Common myeloid progenitor, CD34-positive (primary cell): ENCODE data around the gene EPHB1.

Experiments
- CTCF ChIA-PET: fragments of 350-600 bp; sonication (Branson Sonifier 250); formaldehyde crosslinking; loops from one replicate; lab custom pipeline; 2021; ENCODE audit warnings: antibody characterized with exemption; lab: Charles Lee
- POLR2A ChIA-PET: fragments of 350-600 bp; sonication (Branson Sonifier 250); formaldehyde crosslinking; loops from one replicate; lab custom pipeline; 2021; ENCODE audit warnings: antibody characterized with exemption; lab: Charles Lee
- DNase-seq, 3 donors: peaks; one replicate each; pipeline versions ENCODE4 v3.0.0 to v3.0.0-alpha.2; 2013
- H3K27ac ChIP-seq, 2 experiments: 1 replicate in 1 of 2; 2 replicates in 1 of 2; pipeline ENCODE4 v1.7.0; 2013; ENCODE audit warnings: inconsistent platforms in 2 of 2, low read length in 2 of 2, mild to moderate bottlenecking in 2 of 2, low read depth in 1 of 2, moderate library complexity in 1 of 2; ENCODE audit not compliant: severe bottlenecking in 2 of 2, insufficient read depth in 1 of 2, poor library complexity in 1 of 2
- H3K27me3 ChIP-seq, 5 experiments: replicated peaks in 2 of 5; 1 replicate in 3 of 5; 2 replicates in 2 of 5; pipeline versions ENCODE4 v1.6.1 to v1.7.0; 2013; ENCODE audit warnings: low read length in 4 of 5, mild to moderate bottlenecking in 2 of 5, moderate library complexity in 2 of 5, inconsistent platforms in 1 of 5; ENCODE audit not compliant: insufficient read depth in 5 of 5, control insufficient read depth in 4 of 5
- H3K36me3 ChIP-seq, 4 experiments: 1 replicate in 2 of 4; 2 replicates in 2 of 4; pipeline versions ENCODE4 v1.6.1 to v1.7.0; 2013; ENCODE audit warnings: low read length in 3 of 4, control low read depth in 1 of 4, mild to moderate bottlenecking in 1 of 4; ENCODE audit not compliant: control insufficient read depth in 4 of 4, insufficient read depth in 4 of 4
- H3K4me1 ChIP-seq, 4 experiments: 1 replicate in 3 of 4; 2 replicates in 1 of 4; pipeline versions ENCODE4 v1.6.1 to v1.7.1; 2013; ENCODE audit warnings: low read length in 3 of 4, mild to moderate bottlenecking in 3 of 4, control low read depth in 1 of 4, inconsistent platforms in 1 of 4, moderate library complexity in 1 of 4; ENCODE audit not compliant: control insufficient read depth in 4 of 4, insufficient read depth in 4 of 4; ENCODE audit errors: control extremely low read depth in 1 of 4
- H3K4me3 ChIP-seq, 7 experiments: 1 replicate in 4 of 7; 2 replicates in 3 of 7; pipeline versions ENCODE4 v1.5.1 to v1.7.0; 2013; ENCODE audit warnings: mild to moderate bottlenecking in 7 of 7, low read length in 6 of 7, moderate library complexity in 6 of 7, inconsistent platforms in 2 of 7, low read depth in 2 of 7, control low read depth in 1 of 7; ENCODE audit not compliant: insufficient read depth in 4 of 7, control insufficient read depth in 1 of 7; ENCODE audit errors: extremely low read depth in 1 of 7
- H3K9me3 ChIP-seq, 5 experiments: 1 replicate in 4 of 5; 2 replicates in 1 of 5; pipeline versions ENCODE4 v1.6.1 to v1.7.1; 2013; ENCODE audit warnings: low read length in 4 of 5, mild to moderate bottlenecking in 2 of 5, inconsistent platforms in 1 of 5, low read depth in 1 of 5, moderate library complexity in 1 of 5; ENCODE audit not compliant: control insufficient read depth in 4 of 5, insufficient read depth in 2 of 5; ENCODE audit errors: control extremely low read depth in 1 of 5
- WGBS: methylation state at CpG from one replicate; pipeline ENCODE4 v1.1.5; 2013; ENCODE audit not compliant: insufficient coverage; 5-methylcytosine and 5-hydroxymethylcytosine counted together

Gene EPHB1

DNA sequence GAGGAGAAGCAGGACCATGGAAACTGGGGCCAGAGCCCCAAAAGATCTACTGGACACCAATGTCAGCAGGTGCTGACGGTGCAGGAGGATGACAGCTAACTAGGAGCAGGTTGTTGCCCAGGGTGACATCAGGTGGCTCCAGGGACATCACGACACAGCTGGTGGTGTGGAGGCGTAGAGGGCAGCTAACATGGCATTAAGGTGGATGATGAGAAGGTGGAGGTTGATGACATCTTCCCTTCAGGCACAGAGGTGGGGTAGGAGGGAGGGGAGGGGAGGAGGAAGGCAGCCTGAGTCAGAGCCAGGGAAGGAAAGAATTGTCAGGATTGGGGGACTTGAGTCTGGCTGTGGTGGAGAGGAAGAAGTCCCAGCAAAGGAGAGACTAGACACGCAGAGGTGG is 1.5 kb upstream of the EPHB1 start:
- ChIA-PET POLR2A (no interaction called here), CTCF (interaction anchor here (0.9 to 6.2 kb wide), 5 partner anchors 10 to 1252 kb away, joined by 3 to 75 read pairs (median 4); no protein-coding TSS in a partner anchor)
- Histone ChIP-seq H3K36me3 (no peaks in the 10 kb centered on the region), H3K27ac (no peak overlapping the region), H3K9me3 (no peaks in the 10 kb centered on the region), H3K4me3 (no peak overlapping the region), H3K4me1 (peaks cover 0 to 39% (median 22%) of the 10 kb centered on the region in 4 experiments), H3K27me3 (peaks cover 0 to 38% (median 14%) of the 10 kb centered on the region in 5 experiments)
- DNase-seq: no peak
- 96% methylated on average over 4 of the region's 4 CpGs for WGBS

DNA sequence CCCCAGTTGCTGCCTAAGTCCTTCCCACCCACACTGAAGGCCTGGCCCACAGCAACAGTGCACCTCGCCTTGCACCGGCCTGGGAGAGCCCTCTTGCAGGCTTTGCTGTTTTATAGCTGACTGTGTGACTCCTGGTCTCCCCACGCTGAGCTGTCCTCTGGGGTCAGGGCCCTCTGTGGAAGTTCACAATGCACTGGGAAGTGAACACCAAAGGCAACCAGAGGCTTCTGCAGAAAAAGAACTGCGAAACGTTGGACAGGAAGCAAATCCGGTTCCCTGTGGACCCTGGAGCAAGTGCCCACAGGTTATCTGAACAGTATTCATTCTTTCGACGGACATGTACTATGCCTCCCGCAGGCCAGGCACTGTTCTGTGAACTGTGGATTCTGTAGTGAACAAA is 737 bp upstream of the EPHB1 start:
- no peak for DNase-seq
- no peak overlapping the region for H3K4me3 ChIP-seq
- no peaks in the 10 kb centered on the region for H3K9me3 ChIP-seq
- CTCF ChIA-PET: interaction anchor here (0.7 to 6.2 kb wide), 15 partner anchors 78 to 1251 kb away, joined by 3 to 75 read pairs (median 4); no protein-coding TSS in a partner anchor
- peaks cover 0 to 31% (median 21%) of the 10 kb centered on the region in 4 experiments for H3K4me1 ChIP-seq
- POLR2A ChIA-PET: no interaction called here
- 79% methylated on average over 9 of the region's 9 CpGs for WGBS
- H3K27ac ChIP-seq: no peak overlapping the region
- peaks cover 0 to 45% (median 18%) of the 10 kb centered on the region in 5 experiments for H3K27me3 ChIP-seq
- H3K36me3 ChIP-seq: no peaks in the 10 kb centered on the region

DNA sequence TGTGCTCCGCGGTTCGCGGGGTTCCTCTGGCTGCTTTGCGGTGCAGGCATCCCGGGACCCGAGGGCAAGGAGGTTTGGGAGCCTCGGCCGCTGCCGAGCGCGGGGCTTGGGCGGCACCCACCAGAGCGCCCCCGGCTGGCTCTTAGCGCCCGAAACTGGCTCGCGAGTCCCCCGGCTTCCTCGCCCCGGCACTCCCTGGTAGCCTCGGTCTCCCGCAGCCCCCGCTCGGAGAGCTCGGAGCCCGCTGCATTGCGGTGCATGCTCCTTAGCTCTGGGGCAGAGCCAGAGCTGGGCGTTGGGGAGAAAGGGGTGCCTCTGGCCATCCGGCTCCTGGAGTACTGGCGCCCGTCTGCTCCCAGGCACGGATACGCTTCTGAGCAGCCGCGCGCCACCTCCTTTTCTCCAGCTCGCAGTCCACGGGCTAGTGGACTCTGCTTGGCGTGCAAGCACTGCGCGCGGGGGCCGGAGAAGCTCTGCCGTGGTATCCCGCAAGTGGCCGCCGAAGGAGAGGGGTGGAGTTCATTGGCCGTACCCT is 753 bp downstream of the EPHB1 start:
- Histone ChIP-seq H3K4me1 (peaks cover 0 to 28% (median 21%) of the 10 kb centered on the region in 4 experiments), H3K36me3 (no peaks in the 10 kb centered on the region), H3K27ac (no peak overlapping the region), H3K9me3 (no peaks in the 10 kb centered on the region), H3K27me3 (peaks cover 2 to 52% (median 21%) of the 10 kb centered on the region in 5 experiments), H3K4me3 (peak overlapping the region; percentile 25 to 81 (median 66))
- CTCF ChIA-PET: interaction anchor here (0.8 to 6.2 kb wide), 11 partner anchors 9 to 1101 kb away, joined by 3 to 75 read pairs (median 3); no protein-coding TSS in a partner anchor
- 2% methylated on average over 45 of the region's 50 CpGs for WGBS
- POLR2A ChIA-PET: no interaction called here
- DNase-seq: peak in 2 of 3 donors; percentile 27 to 37

- DNase-seq: peak in 2 of 3 donors; percentile 10 to 23
- H3K27ac ChIP-seq: no peak overlapping the region
- no peaks in the 10 kb centered on the region for H3K36me3 ChIP-seq
- peaks cover 2 to 53% (median 21%) of the 10 kb centered on the region in 5 experiments for H3K27me3 ChIP-seq
- ChIA-PET POLR2A (interaction anchor here (0.6 kb wide), 1 partner anchor 34 kb away, joined by 4 read pairs; no protein-coding TSS in a partner anchor), CTCF (interaction anchor here (0.8 to 6.2 kb wide), 6 partner anchors 10 to 1100 kb away, joined by 3 to 75 read pairs (median 4); no protein-coding TSS in a partner anchor)
- WGBS: under 1% methylated on average over 48 of the region's 61 CpGs
- peaks cover 0 to 28% (median 21%) of the 10 kb centered on the region in 4 experiments for H3K4me1 ChIP-seq
- H3K9me3 ChIP-seq: no peaks in the 10 kb centered on the region
- H3K4me3 ChIP-seq: peak overlapping the region in 5 of 7 experiments; percentile 58 to 81 (median 72)
Observed at GRCh38 chr3:134796281-134797056, 1.4 kb downstream of the EPHB1 start.

GRCh38 chr3:134797057-134797740 is 2.1 kb downstream of the EPHB1 start:
- ChIA-PET CTCF (interaction anchor here (6.2 kb wide), 1 partner anchor 707 kb away, joined by 75 read pairs; no protein-coding TSS in a partner anchor), POLR2A (interaction anchor here (0.6 kb wide), 1 partner anchor 35 kb away, joined by 4 read pairs; no protein-coding TSS in a partner anchor)
- Histone ChIP-seq H3K36me3 (no peaks in the 10 kb centered on the region), H3K27me3 (peaks cover 2 to 53% (median 21%) of the 10 kb centered on the region in 5 experiments), H3K4me3 (peak overlapping the region in 5 of 7 experiments; percentile 8 to 81 (median 72)), H3K27ac (no peak overlapping the region), H3K9me3 (no peaks in the 10 kb centered on the region), H3K4me1 (peaks cover 0 to 28% (median 21%) of the 10 kb centered on the region in 4 experiments)
- 9% methylated on average over 24 of the region's 33 CpGs for WGBS
- DNase-seq: peak in 2 of 3 donors; percentile 11 to 13

DNA sequence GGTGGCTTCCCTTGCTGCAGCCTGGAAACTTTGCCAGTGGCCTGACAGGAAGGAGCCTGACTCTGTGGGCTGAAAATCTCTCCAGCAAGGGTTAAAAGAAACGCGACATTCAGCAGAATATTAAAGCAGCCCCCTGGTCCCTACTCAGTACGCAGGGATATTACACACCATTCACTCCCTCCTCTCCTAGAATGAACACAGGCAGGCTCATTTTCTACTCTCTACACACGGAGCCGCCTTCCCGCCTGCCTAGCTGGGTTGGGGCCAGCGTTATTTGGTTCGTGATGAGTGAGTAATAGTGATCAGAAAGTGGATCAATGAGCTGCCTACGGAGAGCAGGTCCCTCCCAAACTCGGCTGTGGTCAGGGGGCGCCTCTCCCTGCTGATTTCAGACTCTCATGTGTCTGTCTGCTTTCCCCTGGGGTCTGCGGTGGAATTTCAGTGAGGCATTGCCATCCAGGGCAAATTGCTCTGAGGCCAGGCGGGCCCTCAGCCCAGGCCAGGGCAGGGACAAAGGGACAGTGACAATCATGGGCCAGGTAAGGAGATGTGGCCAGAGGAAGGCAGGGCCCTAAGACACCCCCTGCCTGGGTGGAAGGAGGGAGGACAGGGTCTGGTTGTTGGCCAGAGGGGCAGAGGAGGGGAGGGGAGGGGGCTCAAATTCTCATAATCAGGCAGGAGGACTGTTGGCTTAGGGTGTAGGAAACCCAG is 2.8 kb downstream of the EPHB1 start:
- WGBS: 70% methylated on average over 4 of the region's 13 CpGs
- Histone ChIP-seq H3K27me3 (peaks cover 2 to 53% (median 21%) of the 10 kb centered on the region in 5 experiments), H3K36me3 (no peaks in the 10 kb centered on the region), H3K4me3 (peak overlapping the region in 1 of 7 experiments; percentile 19), H3K27ac (no peak overlapping the region), H3K9me3 (no peaks in the 10 kb centered on the region), H3K4me1 (peaks cover 0 to 28% (median 21%) of the 10 kb centered on the region in 4 experiments)
- DNase-seq: no peak
- POLR2A ChIA-PET: no interaction called here
- CTCF ChIA-PET: interaction anchor here (1.3 kb wide), 1 partner anchor 9 kb away, joined by 4 read pairs; no protein-coding TSS in a partner anchor
